Measurements from ENCODE around the gene KCMF1. TPM values are rescaled to one million over a fixed set of nuclear protein-coding genes. Genes with fewer than 3 reads are reported as not detected.

KCMF1 gene
- total RNA-seq, 2 donors from 2014 or later, result 7.9 to 30.4 TPM

DNA sequence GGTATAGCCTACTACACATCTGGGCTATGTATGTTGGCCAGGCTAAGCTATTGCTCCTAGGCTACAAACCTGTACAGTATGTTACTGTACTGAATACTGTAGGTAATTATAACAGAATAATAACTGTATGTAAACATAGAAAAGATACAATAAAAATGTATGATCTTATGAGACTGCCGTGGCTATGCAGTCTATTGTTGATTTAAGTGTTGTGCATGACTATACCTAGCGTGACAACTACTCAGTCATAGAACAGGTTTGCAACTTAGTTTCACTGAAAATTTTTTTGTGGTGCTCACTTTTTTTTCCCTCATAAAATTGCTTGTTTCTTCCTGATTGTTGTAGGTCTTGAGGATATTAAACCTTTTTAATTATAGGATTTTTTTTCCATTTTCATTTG is 25.9 kb downstream of the KCMF1 start:
- Histone ChIP-seq H3K27ac (no peak overlapping the region), H3K4me1 (peaks cover 63% of the 10 kb centered on the region), H3K27me3 (no peaks in the 10 kb centered on the region), H3K4me3 (no peak overlapping the region), H3K9me3 (no peaks in the 10 kb centered on the region), H3K36me3 (replicated peaks in 1 of 2; ENCODE audit: insufficient read depth in 1 of 2, low read depth in 2 of 2) (no peaks in the 10 kb centered on the region)
- no peak for ATAC-seq
- no peak for DNase-seq
- 58 to 70% methylated on average over 2 of the region's 2 CpGs for WGBS, 2 donors
- TF ChIP-seq POLR2A (IDR thresholded peaks at IDR 0.05) (no peak), CTCF (IDR thresholded peaks at IDR 0.05) (no peak)
- intact Hi-C loops (cut with DNase I), result no loop called here

DNA sequence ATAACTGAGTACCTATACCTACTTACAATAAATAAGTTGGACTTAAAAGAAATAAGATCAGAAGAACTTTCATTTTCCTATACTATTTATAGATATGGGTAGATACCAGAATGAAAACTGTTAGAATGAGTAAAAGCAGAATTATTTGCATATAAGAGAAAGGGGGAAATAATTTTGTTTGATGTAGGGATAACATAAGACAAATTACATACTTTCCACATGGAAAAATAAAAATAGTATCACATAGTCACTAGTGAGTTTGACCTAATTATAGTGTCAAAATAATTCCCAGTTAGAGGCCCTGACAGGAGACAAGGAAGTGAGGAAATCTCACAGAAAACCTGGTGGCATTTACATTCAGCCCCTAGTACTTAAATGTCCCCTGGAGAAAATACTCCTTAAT is 28.6 kb downstream of the KCMF1 start:
- Histone ChIP-seq H3K27me3 (no peaks in the 10 kb centered on the region), H3K27ac (no peak overlapping the region), H3K4me3 (no peak overlapping the region), H3K9me3 (no peaks in the 10 kb centered on the region), H3K4me1 (peaks cover 59% of the 10 kb centered on the region), H3K36me3 (replicated peaks in 1 of 2; ENCODE audit: insufficient read depth in 1 of 2, low read depth in 2 of 2) (no peaks in the 10 kb centered on the region)
- TF ChIP-seq POLR2A (IDR thresholded peaks at IDR 0.05), result no peak
- no peak for TF ChIP-seq CTCF (IDR thresholded peaks at IDR 0.05)
- intact Hi-C loops (cut with DNase I), result no loop called here
- no peak for ATAC-seq
- DNase-seq, result no peak

- ATAC-seq (peak; percentile 59), DNase-seq (no peak)
- H3K36me3 ChIP-seq (replicated peaks in 1 of 2; ENCODE audit: insufficient read depth in 1 of 2, low read depth in 2 of 2), result no peaks in the 10 kb centered on the region
- no peak overlapping the region for H3K4me3 ChIP-seq
- 22 to 39% methylated on average over 2 of the region's 2 CpGs for WGBS, 2 donors
- TF ChIP-seq CTCF (IDR thresholded peaks at IDR 0.05), result no peak
- no peak for TF ChIP-seq POLR2A (IDR thresholded peaks at IDR 0.05)
- H3K4me1 ChIP-seq, result peaks cover 39% of the 10 kb centered on the region
- H3K27ac ChIP-seq, result no peak overlapping the region
- H3K27me3 ChIP-seq, result no peaks in the 10 kb centered on the region
- intact Hi-C loops (cut with DNase I), result no loop called here
- H3K9me3 ChIP-seq, result no peaks in the 10 kb centered on the region
Measured at GRCh38 chr2:85001595-85001994, 30.6 kb downstream of the KCMF1 start.

DNA sequence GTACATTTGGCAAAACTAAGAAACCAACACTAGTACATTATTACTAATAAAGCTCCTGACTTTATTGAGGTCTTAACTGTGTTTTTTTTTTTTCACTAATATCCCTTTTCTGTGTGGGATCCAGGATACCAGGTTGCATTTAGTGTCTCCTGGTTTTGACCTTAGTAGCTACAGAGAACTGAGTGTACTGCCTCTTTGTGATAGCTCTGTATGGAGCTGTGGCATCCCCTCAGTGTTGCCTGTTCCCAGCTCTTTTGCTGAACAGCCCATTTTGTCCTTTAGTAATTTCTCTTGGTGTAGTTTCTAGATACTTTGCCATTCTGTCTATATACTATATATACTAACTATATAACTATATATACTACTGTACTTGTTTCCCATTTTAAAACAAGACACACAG is 31.6 kb downstream of the KCMF1 start:
- no peak overlapping the region for H3K4me3 ChIP-seq
- H3K9me3 ChIP-seq, result no peaks in the 10 kb centered on the region
- no peaks in the 10 kb centered on the region for H3K27me3 ChIP-seq
- intact Hi-C loops (cut with DNase I), result no loop called here
- H3K27ac ChIP-seq, result no peak overlapping the region
- H3K4me1 ChIP-seq, result peaks cover 30% of the 10 kb centered on the region
- DNase-seq (no peak), ATAC-seq (no peak)
- TF ChIP-seq POLR2A (IDR thresholded peaks at IDR 0.05), result no peak
- TF ChIP-seq CTCF (IDR thresholded peaks at IDR 0.05), result no peak
- no peaks in the 10 kb centered on the region for H3K36me3 ChIP-seq (replicated peaks in 1 of 2; ENCODE audit: insufficient read depth in 1 of 2, low read depth in 2 of 2)

DNA sequence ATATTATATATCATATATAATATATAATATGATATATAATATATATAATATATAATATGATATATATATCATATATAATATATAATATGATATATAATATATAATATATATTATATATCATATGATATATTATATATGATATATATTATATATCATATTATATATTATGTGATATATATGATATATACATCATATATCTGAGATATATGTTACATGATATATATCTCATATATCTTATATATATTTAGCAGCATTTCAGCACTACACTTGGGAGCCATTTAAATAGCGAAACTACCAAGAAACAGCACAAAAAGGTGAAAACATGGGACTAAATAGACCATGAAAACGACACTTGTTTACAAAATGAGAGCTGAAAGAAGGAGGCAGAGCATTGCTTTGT is 37.3 kb downstream of the KCMF1 start:
- no peak overlapping the region for H3K4me3 ChIP-seq
- no peaks in the 10 kb centered on the region for H3K27me3 ChIP-seq
- WGBS, 2 donors, result 92 to 94% methylated on average over 2 of the region's 2 CpGs
- no peak for DNase-seq
- no peak overlapping the region for H3K27ac ChIP-seq
- intact Hi-C loops (cut with DNase I), result no loop called here
- no peak for ATAC-seq
- H3K9me3 ChIP-seq, result no peaks in the 10 kb centered on the region
- peaks cover 15% of the 10 kb centered on the region for H3K4me1 ChIP-seq
- no peaks in the 10 kb centered on the region for H3K36me3 ChIP-seq (replicated peaks in 1 of 2; ENCODE audit: insufficient read depth in 1 of 2, low read depth in 2 of 2)
- TF ChIP-seq CTCF (IDR thresholded peaks at IDR 0.05) (no peak), POLR2A (IDR thresholded peaks at IDR 0.05) (no peak)
